Stomach smooth muscle (tissue), 2 donors: ENCODE data around the gene SLC41A1.

Experiments
- H3K27ac ChIP-seq: one replicate; pipeline ENCODE4 v1.7.0; 2013; ENCODE audit warnings: mild to moderate bottlenecking, low read length, inconsistent platforms
- H3K27me3 ChIP-seq, 2 donors: one replicate each; pipeline ENCODE4 v1.7.0; 2013; ENCODE audit warnings: low read length in 2 of 2; ENCODE audit not compliant: insufficient read depth in 2 of 2, control insufficient read depth in 1 of 2
- H3K36me3 ChIP-seq, 2 donors: one replicate each; pipeline ENCODE4 v1.7.0; 2013; ENCODE audit warnings: low read length in 2 of 2; ENCODE audit not compliant: control insufficient read depth in 2 of 2, insufficient read depth in 2 of 2
- H3K4me1 ChIP-seq: one replicate; pipeline ENCODE4 v1.7.0; 2013; ENCODE audit warnings: low read length; ENCODE audit not compliant: control insufficient read depth, insufficient read depth
- H3K4me3 ChIP-seq, 2 donors: one replicate each; pipeline ENCODE4 v1.7.0; 2013; ENCODE audit warnings: low read length in 2 of 2
- H3K9ac ChIP-seq, 2 donors: one replicate each; pipeline ENCODE4 v1.7.0; 2013; ENCODE audit warnings: low read length in 2 of 2, mild to moderate bottlenecking in 1 of 2
- H3K9me3 ChIP-seq, 2 donors: one replicate each; pipeline ENCODE4 v1.7.0; 2013; ENCODE audit warnings: low read length in 2 of 2; ENCODE audit not compliant: control insufficient read depth in 2 of 2
- donor health status: healthy.
- donor health status: Pancreatic carcinoma.

SLC41A1 gene

DNA sequence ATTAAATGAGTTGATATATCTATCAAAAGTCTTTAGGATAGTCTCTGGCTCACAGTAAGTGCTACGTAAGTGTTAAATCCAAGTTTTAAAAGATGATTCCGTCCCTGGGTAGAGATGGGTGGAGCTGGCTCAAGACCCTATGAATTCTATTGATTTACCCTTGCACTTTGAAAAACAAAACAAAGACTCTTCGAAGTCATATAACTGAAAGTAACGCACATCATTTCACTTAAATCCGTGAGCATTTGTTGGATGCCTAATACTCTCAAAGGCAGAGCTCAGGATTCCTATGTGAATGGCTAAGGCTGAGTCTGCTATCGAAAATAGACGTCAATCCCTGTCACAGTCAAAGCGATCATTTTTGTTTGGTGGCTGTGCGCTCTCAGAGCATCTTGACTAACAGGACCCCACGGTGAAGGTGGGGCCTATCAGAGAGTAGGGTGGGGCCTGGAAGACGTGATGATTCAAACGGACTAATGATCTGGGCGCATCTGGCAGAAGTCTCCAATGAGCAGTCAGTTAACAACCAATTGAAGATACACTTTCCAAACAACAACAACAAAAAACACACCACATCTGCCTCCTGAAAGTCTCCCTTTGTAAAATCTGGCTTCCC, 61.9 kb downstream of the SLC41A1 start:
- peaks cover 13% of the 10 kb centered on the region for H3K4me1 ChIP-seq
- H3K9ac ChIP-seq, result peak overlapping the region in 1 of 2 donors; percentile 61
- H3K9me3 ChIP-seq, result no peaks in the 10 kb centered on the region
- no peaks in the 10 kb centered on the region for H3K27me3 ChIP-seq
- H3K4me3 ChIP-seq, result peak overlapping the region; percentile 58 to 87
- H3K36me3 ChIP-seq, result no peaks in the 10 kb centered on the region
- no peak overlapping the region for H3K27ac ChIP-seq

DNA sequence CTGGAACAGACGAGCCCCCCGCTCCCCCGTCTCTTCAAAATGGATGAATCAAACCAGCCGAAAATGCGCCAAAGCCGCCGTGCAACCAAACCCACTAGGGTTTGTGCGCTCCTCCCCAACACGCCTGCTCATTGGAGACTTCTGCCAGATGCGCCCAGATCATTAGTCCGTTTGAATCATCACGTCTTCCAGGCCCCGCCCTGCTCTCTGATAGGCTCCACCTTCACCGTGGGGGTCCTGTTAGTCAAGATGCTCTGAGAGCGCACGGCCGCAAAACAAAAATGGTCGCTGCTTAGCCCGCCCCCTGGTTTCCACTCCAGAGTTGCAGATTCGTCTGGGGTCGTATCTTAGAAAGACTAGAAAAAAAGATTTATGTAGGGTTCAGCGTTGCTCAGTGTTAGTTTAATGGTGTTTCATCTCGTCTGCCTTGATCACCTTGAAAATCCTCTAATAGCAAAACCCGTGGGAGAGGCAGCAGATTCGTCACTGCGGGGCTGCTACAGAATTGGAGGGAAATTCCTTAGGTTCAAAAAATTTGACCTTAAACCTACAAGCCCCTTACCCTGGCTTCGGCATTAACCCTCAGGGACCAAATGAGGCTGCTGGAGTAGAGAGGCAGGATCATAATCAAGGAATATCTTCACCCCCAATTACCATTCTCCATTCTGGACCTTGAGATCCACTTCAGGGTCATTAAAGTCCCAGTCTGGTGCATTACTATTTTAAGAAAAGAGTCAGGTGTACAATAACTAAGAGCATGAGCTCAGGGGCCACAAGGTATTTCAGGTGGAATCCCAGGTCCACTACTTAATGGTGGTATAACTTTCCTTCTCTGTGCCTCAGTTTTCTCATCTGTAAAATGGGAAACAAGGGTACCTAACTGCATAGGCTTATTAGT, 62.6 kb downstream of the SLC41A1 start, which contains the start of gene NUCKS1:
NUCKS1 (minus strand) TSS at position 45 of the 898 bp plus-strand sequence. CDS start 209 bp downstream, outside the sequence.
- peak within 1 kb of the TSS; percentile 92 to 97 for H3K9ac ChIP-seq
- H3K27me3 ChIP-seq, result no peaks in the 10 kb centered on the region
- H3K36me3 ChIP-seq, result no peaks in the 10 kb centered on the region
- peak within 1 kb of the TSS; percentile 87 to 89 for H3K4me3 ChIP-seq
- no peaks in the 10 kb centered on the region for H3K9me3 ChIP-seq
- peak within 1 kb of the TSS; percentile 95 for H3K27ac ChIP-seq
- peaks cover 13% of the 10 kb centered on the region for H3K4me1 ChIP-seq

DNA sequence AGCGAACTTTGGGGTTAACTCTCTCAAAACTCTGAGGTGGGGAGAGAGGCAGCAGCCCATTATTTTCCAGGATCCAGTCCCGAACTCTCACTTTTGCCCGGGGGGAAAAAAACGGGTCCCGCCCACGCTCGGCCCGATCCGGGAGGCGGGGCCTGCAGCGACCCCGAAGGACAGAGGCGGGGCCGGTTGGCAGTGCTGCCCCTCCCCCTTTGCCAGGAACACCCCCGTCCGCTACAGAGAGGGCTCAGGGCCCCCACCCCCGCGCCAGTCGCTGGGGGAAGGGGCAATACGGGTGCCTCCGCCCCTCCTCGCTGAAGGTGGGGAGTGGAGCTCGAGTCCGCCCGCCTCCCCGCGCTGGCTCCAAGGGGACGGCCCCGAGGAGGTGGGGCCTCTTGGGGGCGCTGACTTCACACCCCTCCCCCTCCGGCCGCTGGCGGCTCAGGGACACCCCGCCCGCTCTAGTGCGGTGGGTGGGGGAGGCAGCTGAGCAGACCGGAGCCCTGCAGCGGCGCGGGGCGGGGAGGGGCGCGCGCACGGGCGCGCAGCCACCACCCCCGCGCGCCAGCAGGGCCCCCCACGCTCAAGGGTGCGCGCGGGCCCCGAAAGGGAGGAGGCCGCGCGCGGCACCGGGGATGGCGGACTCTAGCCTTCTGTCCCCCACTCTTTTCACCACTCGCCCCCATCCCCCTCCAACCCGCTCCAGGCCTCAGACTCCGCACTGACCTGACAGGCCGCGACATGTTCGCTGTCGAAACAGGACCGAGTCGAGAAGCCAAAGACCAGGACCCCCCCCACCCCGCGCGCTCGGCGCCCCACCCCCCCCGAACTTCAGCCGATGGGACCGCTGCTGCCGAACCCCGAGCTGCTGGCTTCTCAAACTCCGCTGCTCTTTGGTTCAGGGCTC, 63.5 kb downstream of the SLC41A1 start:
- peak overlapping the region; percentile 87 to 89 for H3K4me3 ChIP-seq
- peak overlapping the region; percentile 95 for H3K27ac ChIP-seq
- peak overlapping the region; percentile 88 to 92 for H3K9ac ChIP-seq
- H3K36me3 ChIP-seq, result no peaks in the 10 kb centered on the region
- H3K4me1 ChIP-seq, result peaks cover 13% of the 10 kb centered on the region
- H3K9me3 ChIP-seq, result no peaks in the 10 kb centered on the region
- H3K27me3 ChIP-seq, result no peaks in the 10 kb centered on the region

DNA sequence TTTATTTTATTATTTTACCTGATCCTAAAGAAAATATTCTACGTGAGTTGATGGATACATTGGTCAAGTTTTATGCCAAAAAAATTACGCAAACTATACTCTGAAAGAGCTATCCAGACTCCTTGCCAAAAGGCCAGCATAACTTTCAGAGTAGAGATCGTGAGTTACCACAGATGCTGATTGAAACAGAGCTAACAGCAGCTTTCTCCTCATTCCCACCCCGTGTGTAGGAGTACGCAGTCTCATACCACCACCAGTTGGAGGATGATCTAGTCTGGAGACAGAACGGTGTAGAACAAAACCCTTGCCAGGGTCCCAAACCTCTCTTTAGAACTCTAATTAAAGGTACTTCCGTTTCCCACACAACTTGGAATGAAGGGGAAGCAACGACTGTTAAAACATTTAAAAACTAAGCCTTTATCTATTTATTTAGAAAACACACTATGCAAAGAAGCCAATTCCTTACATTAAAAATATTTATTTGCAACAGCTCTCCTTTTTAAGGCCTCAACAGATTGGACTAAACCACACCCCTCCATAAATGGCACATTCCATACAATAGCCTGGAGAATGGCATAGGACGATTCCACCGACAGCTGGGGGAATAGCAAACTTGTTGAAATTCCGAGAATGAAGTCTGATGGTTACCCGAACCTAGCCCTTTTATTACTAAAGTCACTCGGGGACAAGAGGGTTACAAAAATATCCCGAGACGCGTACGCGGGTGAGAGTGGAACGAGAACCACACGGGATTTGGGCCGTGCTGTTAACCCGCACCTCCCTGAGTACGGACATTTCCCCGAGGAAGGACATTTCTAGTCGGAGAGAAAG, 64.4 kb downstream of the SLC41A1 start:
- H3K27me3 ChIP-seq, result no peaks in the 10 kb centered on the region
- H3K36me3 ChIP-seq, result no peaks in the 10 kb centered on the region
- H3K27ac ChIP-seq, result peak overlapping the region; percentile 95
- peak overlapping the region; percentile 88 to 92 for H3K9ac ChIP-seq
- H3K9me3 ChIP-seq, result no peaks in the 10 kb centered on the region
- peak overlapping the region; percentile 87 to 89 for H3K4me3 ChIP-seq
- peaks cover 13% of the 10 kb centered on the region for H3K4me1 ChIP-seq

DNA sequence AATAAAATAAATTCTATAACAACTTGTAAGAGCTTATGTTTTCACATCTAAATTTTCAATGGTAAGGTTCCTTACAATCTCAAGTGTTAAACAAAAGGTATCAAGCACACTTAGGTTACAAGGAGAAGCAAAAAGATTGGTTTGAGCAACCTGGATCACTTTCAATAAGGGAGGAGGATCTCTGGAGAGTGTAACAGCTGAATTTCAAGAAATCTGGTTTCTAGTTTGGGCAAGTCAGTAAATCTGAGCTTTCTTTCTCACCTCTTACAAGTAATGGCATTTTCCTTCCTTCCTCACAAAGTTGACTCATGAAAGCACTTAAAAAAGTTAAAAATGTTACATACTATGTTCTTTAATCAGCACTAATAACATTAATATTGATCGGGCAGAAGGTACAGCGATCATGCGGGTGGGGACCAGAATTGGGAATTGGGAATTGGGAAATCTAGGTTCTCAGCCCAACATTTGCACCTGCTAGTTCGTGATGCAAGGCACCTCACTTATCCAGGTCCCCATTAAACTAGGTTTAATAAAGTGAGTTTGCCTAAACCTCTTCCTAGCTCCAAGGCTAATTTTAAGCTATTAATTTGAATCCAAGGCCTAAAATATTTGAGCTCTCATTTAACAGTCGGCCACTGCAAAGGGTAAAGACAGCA, 66.1 kb downstream of the SLC41A1 start:
- Histone ChIP-seq H3K36me3 (no peaks in the 10 kb centered on the region), H3K4me3 (peak overlapping the region; percentile 9 to 35), H3K9me3 (no peaks in the 10 kb centered on the region), H3K27me3 (no peaks in the 10 kb centered on the region), H3K27ac (no peak overlapping the region), H3K9ac (peak overlapping the region in 1 of 2 donors; percentile 23), H3K4me1 (peaks cover 13% of the 10 kb centered on the region)

DNA sequence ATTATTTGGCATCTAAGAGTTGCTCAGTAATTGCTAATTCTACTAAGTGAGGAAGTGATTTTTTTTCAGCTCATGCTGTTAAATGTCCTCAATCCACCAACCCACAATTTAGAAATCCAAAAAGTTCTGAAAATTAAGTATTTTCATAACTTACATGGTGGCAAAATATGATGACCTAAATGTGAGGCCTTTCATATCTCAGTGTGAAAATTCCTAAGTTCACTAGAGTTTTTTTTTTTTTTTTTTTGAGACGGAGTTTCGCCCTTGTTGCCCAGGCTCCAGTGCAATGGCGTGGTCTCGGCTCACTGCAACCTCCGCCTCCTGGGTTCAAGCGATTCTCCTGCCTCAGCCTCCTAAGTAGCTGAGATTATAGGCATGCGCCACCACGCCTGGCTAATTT, 68.6 kb downstream of the SLC41A1 start:
- no peak overlapping the region for H3K4me3 ChIP-seq
- no peaks in the 10 kb centered on the region for H3K9me3 ChIP-seq
- no peaks in the 10 kb centered on the region for H3K27me3 ChIP-seq
- H3K36me3 ChIP-seq, result no peaks in the 10 kb centered on the region
- no peak overlapping the region for H3K9ac ChIP-seq
- peaks cover 8% of the 10 kb centered on the region for H3K4me1 ChIP-seq
- H3K27ac ChIP-seq, result no peak overlapping the region

DNA sequence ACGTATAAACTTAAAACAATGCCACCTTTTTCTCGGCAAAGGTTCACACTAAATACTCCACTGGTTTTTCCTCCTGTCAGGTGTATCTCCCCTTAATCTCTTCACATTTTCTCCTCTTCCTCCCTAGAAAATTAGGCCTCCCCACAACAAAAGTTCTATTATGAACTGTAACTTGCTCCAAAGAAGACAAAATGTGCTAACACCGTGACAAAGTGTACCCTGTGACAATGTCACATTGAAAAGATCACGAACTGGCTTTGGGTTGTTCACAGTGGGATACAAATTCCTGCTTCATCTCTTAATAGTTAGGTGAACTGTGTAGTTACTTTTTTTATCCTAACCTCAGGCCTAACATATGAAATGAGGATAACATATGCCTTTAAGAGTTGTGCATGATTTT, 69.0 kb downstream of the SLC41A1 start:
- Histone ChIP-seq H3K9me3 (no peaks in the 10 kb centered on the region), H3K27me3 (no peaks in the 10 kb centered on the region), H3K4me3 (no peak overlapping the region), H3K9ac (no peak overlapping the region), H3K4me1 (peaks cover 8% of the 10 kb centered on the region), H3K27ac (no peak overlapping the region), H3K36me3 (no peaks in the 10 kb centered on the region)

DNA sequence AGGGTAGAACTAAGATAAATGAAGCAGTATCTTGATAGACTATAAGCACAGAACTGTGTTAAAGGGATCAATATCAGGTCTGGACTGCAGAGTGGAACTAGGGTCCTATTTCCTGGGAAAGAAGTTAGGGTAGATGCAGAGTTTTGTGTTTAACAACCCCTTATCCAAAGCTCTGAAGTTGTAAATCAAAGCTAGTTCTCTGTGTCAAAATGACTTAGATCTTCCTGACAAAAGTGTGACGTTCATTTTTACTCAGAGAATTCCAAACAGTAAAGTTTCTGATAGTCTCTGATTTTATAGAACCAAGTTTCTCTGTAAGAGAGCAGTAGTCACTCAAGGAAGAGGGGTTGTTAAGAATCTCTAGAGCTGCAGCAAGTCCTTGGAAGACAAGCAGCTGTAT, 71.3 kb downstream of the SLC41A1 start:
- H3K27ac ChIP-seq, result no peak overlapping the region
- H3K27me3 ChIP-seq, result no peaks in the 10 kb centered on the region
- no peaks in the 10 kb centered on the region for H3K36me3 ChIP-seq
- no peaks in the 10 kb centered on the region for H3K9me3 ChIP-seq
- no peak overlapping the region for H3K9ac ChIP-seq
- no peak overlapping the region for H3K4me3 ChIP-seq
- H3K4me1 ChIP-seq, result no peaks in the 10 kb centered on the region

DNA sequence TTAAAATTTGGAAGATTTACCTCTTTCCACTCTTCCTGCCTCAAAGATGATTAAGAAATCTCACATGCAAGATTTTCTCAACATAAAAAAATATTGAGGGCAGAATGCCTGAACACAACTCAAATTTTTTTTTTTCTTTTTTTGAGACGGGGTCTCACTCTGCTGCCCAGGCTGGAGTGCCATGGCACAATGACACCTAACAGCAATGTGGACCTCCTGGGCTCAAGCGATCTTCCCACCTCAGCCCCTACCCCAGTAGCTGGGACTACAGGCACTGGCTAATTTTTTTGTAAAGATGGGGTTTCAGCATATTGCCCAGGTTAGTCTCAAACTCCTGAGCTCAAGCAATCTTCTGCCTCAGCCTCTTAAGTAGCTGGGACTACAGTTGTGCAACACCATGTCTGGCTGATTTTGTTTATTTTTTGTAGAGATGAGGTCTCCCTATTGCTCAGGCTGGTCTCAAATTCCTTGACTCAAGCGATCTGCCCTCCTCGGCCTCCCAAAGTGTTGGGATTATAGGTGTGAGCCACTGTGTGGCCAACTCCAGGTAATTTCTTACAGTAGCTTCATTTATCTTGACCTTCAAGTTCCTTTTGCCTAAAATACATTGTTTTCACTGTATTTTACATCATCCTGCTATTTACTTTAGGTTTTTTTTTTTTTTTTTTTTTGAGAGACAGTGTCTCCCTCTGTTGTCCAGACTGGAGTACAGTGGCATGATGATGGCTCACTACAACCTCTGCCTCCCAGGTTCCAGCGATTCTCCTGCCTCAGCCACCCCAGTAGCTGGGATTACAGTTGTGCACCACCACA, 73.4 kb downstream of the SLC41A1 start:
- no peak overlapping the region for H3K27ac ChIP-seq
- H3K9me3 ChIP-seq, result no peaks in the 10 kb centered on the region
- H3K9ac ChIP-seq, result no peak overlapping the region
- no peaks in the 10 kb centered on the region for H3K27me3 ChIP-seq
- no peak overlapping the region for H3K4me3 ChIP-seq
- H3K4me1 ChIP-seq, result no peaks in the 10 kb centered on the region
- H3K36me3 ChIP-seq, result peaks cover 0 to 2% of the 10 kb centered on the region in 2 donors
